PFSK-1 (cell line): ENCODE data around the gene LEP.

Source experiments
- FOXP2 ChIP-seq: optimal IDR thresholded peaks from 2 replicates; pipeline ENCODE3; 2011; ENCODE audit warnings: borderline replicate concordance, control low read depth, inconsistent platforms; ENCODE audit not compliant: insufficient read depth; ENCODE audit errors: extremely low read length, extremely low read depth
- POLR2AphosphoS5 ChIP-seq: IDR thresholded peaks from 2 replicates; pipeline ENCODE4 v1.6.1; 2012; ENCODE audit warnings: low read depth, mild to moderate bottlenecking, control low read depth, low read length, moderate library complexity
- REST ChIP-seq, 2 experiments: IDR thresholded peaks; 2 replicates each; pipeline versions ENCODE4 v1.6.1 to v1.8.0; 2011 to 2012; ENCODE audit warnings: low read depth in 2 of 2, low read length in 2 of 2, control low read depth in 1 of 2, inconsistent platforms in 1 of 2, mild to moderate bottlenecking in 1 of 2, moderate library complexity in 1 of 2; ENCODE audit not compliant: insufficient read depth in 1 of 2
- SIN3A ChIP-seq: IDR thresholded peaks from 2 replicates; pipeline ENCODE4 v1.6.1; 2012; ENCODE audit warnings: mild to moderate bottlenecking, low read length, moderate library complexity, borderline replicate concordance; ENCODE audit not compliant: insufficient read depth
- TAF1 ChIP-seq: IDR thresholded peaks from 2 replicates; pipeline ENCODE4 v1.6.1; 2012; ENCODE audit warnings: low read length, control low read depth, borderline replicate concordance; ENCODE audit not compliant: insufficient read depth

Gene LEP

GRCh38 chr7:128275681-128276080, 34.6 kb downstream of the LEP start:
- TF ChIP-seq TAF1: no peak

GRCh38 chr7:128278366-128278765, 37.3 kb downstream of the LEP start:
- TF ChIP-seq POLR2AphosphoS5 (no peak), FOXP2 (no peak), SIN3A (no peak), TAF1 (no peak), REST (IDR thresholded peaks at IDR 0.05; ENCODE audit: insufficient read depth in 1 of 2, low read depth in 2 of 2, low read length in 2 of 2) (no peak)

- TF ChIP-seq FOXP2: no peak
- TF ChIP-seq REST (IDR thresholded peaks at IDR 0.05; ENCODE audit: insufficient read depth in 1 of 2, low read depth in 2 of 2, low read length in 2 of 2): no peak
- no peak for TF ChIP-seq SIN3A
- TF ChIP-seq POLR2AphosphoS5: no peak
- no peak for TF ChIP-seq TAF1
Measured at GRCh38 chr7:128279124-128279713, 38.1 kb downstream of the LEP start.

GRCh38 chr7:128281605-128282380, 40.7 kb downstream of the LEP start:
- TF ChIP-seq REST (IDR thresholded peaks at IDR 0.05; ENCODE audit: insufficient read depth in 1 of 2, low read depth in 2 of 2, low read length in 2 of 2) (no peak), POLR2AphosphoS5 (no peak), FOXP2 (no peak), SIN3A (no peak), TAF1 (no peak)

GRCh38 chr7:128284102-128284501, 43.0 kb downstream of the LEP start:
- TF ChIP-seq SIN3A (no peak), POLR2AphosphoS5 (no peak), TAF1 (no peak), FOXP2 (no peak), REST (IDR thresholded peaks at IDR 0.05; ENCODE audit: insufficient read depth in 1 of 2, low read depth in 2 of 2, low read length in 2 of 2) (no peak)
